ENCODE results near the gene ABTB2.

DNA sequence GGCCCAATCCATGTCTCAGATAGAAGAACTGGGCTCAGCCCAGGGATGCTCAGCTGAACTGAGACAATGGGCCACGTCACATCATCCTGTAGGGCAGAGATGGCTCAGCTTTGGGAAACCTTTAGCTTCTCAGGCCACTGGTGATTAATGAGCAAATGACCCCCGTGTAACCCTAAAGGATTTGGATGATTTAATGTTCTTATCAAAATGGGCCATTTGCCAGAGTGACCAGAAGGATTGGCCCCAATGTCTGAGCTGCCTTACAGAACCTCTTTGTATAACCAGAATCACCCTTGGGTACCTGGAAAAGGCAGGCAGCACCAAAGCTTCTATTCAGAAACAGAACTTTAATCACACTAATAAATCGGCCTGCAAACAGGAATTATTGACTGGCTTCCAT, 73.7 kb downstream of the ABTB2 start:
- no peak for TF ChIP-seq CTCF (IDR thresholded peaks at IDR 0.05)
- no peak for TF ChIP-seq POLR2A (IDR thresholded peaks at IDR 0.05)

Data from right lobe of liver (tissue), 4 donors.